Subcutaneous adipose tissue (tissue), 4 donors: ENCODE results near the gene PRMT7. TPM values are rescaled to one million over a fixed set of nuclear protein-coding genes. Genes with fewer than 3 reads are reported as not detected.

Source experiments
- CTCF ChIP-seq: fragments of 450-650 bp; IDR thresholded peaks from one replicate; pipeline ENCODE4 v1.5.1; 2016; ENCODE audit warnings: low read depth, mild to moderate bottlenecking, control low read depth, antibody characterized with exemption, moderate library complexity
- total RNA-seq, 4 donors: library from RNA; depleted of rRNA; stranded (reverse); fragments of >200 nt; gene quantifications; one replicate each; pipeline ENCODE4 v1.1.0, GENCODE V29; 2016

The PRMT7 gene
- total RNA-seq, 4 donors from 2014 or later: 32.6 to 70.8 (median 55.8) TPM

DNA sequence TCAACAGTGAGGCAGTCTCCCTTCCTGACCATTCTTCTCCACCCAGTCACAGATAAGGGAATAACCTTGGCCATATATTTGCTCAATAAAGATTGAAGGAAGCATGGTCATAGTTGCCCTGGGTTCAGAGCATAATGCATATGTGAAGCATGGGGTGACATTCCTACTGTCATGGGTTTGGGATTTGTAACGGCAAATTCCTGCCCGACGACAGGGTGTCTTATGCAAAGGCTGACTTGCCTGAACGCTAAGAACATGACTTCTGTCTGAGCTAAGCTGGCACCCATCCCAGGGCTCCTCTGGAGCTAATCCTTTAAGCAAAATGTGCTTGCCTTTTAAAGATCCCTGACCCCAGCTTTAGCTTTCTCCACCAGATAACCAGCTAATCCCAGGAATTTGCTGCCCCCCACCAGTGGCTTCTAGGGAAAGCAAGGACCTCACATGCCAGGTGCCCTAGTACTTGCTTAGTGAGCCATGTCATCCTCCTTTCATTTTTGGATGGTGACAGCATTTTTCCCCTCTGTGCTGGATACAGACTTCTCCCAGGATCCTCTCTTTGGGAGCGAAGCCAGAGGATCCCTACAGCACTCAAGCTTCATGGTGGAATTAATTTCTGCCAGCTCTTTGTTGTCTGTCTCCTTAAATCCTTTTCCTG is 11.8 kb upstream of the PRMT7 start:
- no peak for TF ChIP-seq CTCF

- TF ChIP-seq CTCF: no peak
Observed at GRCh38 chr16:68299571-68300453, 11.0 kb upstream of the PRMT7 start.

GRCh38 chr16:68300734-68301459 is 9.9 kb upstream of the PRMT7 start:
- no peak for TF ChIP-seq CTCF

DNA sequence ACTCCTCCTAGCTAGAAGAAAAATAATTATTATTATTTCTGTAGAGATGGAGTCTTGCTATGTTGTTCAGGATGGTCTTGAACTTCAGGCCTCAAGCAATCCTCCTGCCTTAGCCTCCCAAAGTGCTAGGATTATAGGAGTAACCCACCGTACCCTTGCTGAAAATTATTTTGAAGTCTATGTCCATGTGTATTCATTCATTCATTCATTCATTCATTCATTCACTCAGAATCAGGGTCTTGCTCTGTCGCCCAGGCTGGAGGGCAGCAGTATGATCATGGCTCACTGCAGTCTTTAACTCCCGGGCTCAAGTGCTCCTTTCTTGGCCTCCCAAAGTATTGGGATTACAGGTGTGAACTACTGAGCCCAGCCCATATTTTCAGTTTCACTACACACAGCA is 4.2 kb upstream of the PRMT7 start:
- TF ChIP-seq CTCF: no peak

- no peak for TF ChIP-seq CTCF
Observed at GRCh38 chr16:68309799-68310198, 1.0 kb upstream of the PRMT7 start.

DNA sequence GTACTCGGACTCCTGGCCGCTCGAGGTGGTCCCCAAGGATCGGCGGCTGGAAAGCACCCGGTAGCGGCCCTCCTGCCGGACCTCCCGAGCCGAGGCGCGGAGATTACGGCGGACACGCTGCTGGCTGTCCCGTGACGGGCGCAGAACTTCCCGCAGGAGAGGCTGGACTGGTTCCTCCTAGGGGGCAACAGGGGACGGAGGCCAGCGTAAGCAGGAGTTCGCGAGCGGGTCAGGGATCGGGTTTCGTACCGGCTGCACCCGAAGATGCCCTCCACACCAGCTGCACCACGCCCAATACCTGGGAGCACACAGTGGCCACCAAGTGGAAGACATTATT is 414 bp upstream of the PRMT7 start:
- TF ChIP-seq CTCF: no peak

DNA sequence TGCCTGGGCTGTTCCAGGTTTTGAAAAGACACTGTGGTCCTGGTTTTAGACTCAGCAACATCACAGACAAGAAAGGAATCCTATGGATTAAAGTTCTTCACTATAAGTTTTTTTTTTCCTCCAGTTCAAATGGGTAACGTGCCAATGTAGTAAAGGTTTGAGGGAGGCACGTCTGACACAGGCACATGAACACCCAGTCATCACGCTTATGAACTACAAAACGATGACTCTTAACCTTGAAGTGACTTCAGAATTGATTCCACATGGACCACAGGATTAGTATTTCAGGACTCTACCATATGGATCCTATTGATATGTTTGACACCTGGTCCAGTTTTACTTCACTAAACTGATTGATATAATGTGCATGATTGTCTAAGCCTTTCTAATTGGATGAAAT is 2.3 kb downstream of the PRMT7 start:
- no peak for TF ChIP-seq CTCF
